Measurements from ENCODE around the gene SLCO4A1.
A peak's percentile ranks its signal among the peaks of the same experiment; 100 is the strongest.

The SLCO4A1 gene

DNA sequence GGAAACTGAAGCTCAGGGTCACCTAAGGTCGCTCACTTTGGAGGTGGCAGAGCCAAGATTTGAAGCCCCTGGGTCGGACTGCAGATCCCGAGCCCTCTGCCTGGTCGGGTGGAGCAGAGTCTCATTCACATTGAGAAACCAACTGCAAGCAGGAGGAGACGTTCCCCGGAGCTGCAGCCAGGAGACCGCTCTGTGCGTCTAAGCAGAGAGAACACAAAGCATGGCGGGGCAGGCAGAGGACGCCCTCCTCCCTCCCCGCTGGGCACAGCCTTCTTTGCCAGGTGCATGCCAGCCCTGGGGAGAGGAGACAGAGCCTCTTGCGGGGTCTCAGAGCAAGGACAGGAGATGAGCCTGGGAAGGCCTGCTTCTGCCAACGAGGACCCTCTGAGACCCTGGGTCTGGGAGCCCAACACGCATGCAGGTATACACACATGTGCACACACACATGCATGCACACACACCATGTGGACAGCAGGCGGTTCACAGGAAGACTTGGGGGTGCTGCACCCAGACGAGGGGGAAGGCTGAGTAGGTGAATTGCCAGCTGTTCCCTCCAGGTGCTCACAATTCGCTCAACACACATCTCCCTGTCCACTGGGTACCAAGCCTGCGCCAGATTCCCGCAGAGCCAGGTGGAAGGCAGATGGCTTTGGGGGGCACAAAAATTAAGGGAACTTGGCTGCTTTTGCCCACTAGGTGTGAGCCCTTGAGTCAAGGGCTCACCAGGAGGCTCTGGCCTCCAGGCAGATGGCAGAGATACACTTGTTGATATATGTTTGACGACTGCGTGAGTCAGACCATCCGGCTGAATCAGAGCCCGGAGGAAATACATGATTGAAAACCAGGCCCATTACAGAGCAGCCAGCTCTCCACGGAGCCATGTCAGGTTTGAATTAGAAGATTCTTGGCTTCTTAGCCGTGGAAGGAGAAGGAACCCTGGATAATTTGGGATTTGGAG, 60.9 kb downstream of the SLCO4A1 start:
- peak; percentile 85 to 92 for DNase-seq

DNA sequence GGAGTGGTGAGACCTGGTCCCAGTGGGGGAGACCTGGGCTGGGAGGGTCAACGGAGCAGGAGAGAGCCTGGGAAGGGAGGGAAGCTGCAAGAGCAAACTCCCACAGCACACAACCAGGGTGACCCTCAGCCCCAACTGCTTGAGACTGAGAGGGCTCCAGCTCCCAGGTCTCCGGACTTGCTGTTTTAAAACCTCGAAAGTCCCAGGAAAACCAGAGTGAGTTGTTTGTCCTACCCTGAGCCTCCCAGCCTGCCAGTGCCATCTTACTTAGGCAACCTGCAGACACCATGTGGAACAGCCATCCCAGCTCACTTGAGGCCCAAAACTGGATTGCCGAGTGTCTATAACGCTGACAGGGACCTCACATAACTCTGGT, 61.5 kb downstream of the SLCO4A1 start:
- no peak for DNase-seq

DNA sequence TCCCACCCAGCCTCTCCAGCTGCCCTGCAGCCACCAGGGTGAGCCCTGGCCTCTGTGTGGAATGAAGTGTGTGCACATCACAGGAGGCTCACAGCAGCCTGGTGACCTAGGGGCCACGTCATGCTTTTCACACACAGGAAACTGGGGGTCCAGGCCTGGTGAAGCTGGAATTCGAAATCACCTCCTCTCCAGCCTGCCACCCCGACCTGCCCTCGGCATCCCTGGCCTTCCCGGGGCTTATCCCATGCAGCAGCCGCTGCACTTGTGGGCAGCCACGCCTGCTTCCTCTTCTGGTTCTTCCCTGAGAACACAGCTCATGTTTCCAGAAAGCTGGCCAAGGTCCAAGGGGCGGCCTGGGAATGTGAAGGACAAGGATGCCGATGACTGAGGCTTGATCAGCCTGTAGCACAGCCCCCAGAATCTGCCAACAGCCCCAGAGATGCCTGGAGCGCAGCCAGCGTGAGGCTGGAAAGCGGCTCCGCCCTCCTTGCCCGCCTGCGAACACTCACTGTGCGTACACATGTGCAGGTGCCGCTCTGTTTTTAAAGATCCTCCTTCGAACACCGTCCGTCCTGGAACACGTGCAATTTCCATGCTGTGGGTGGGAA, 62.1 kb downstream of the SLCO4A1 start:
- peak; percentile 91 to 95 for DNase-seq

DNA sequence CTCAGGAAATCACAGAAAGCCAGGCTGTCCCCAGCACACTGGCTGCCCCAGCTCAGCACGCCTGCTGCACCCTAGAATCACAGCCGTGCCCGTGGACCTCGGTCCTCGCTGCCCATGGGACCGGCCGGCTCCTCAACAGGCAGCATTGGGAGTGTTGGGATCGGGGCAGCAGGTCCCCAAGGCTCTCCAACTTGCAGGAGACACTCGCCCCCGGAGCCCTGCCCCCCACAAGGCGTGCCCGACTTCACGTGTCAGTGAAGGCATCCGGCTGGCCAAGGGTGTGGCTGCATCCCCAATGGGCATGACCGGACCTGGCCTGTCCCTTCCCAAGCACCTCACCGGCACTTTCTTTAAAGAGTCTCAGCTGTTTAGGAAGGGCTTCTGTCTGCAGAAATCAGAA, 63.3 kb downstream of the SLCO4A1 start:
- DNase-seq = no peak

DNA sequence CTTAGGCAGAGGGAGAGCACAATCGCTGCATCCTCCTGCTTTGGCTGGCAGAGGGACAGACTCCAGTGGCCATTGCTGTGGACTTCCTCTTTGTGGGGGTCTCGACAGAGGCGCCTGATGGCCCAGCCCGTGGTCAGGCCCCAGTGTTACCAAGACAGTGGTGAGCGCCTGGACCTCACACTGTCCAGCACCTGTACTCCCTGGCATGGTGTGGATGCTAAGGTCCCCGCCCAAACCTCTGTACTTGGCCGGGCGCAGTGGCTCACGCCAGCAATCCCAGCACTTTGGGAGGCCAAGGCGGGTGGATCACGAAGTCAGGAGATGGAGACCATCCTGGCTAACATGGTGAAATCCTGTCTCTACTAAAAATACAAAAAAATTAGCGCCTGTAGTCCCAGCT, 64.0 kb downstream of the SLCO4A1 start:
- no peak for DNase-seq

DNA sequence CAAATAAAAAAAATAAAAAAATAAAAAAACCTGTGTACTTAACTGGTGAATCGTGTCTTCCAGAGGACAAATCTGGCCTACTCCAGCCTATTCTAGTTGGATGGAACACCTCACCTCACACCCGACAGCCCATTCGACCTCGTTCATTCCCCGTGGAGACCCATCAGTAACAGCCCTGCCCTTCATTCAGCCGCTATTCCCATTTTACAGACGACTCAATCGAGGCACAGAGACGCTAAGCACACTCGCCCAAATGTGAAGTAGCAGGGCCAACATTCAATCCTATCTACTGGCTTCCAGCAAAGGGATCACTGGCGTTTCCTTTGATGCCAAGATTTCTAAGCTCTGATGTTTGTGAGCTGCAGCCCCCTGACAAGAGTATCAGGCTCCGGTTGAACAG, 64.6 kb downstream of the SLCO4A1 start:
- DNase-seq = no peak

DNA sequence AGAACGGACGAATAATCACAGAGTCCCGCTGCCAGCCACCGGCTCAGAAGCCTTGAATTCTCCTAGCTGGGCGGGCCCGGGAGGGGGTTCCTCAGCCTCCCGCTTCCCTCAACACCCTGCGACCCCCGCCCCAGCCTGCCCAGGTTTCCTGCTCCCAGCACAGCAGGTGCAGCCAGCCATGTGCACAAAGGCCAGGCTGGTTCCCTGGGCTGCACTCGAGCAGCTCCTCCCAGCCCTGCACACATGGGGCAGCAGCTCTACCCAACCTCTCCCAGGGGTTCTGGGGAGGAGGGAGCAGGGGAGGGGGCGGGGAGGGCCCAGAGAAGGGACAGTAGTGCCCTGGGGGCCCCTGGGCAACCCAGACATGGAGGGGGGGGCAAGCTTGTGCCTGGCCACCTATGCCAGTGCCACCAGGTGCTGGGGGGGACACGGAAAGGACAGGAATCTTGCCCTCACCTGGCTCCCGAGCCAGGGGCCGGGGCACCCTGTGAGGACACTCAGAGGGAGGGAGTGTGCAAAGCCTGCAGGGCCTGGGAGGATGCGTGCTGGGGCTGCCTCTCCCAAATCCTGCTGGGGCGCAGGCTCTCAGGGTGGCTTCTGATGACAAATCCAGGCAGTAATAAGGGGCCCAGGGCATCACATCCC, 65.1 kb downstream of the SLCO4A1 start:
- DNase-seq = peak in 1 of 2 experiments; percentile 58

DNA sequence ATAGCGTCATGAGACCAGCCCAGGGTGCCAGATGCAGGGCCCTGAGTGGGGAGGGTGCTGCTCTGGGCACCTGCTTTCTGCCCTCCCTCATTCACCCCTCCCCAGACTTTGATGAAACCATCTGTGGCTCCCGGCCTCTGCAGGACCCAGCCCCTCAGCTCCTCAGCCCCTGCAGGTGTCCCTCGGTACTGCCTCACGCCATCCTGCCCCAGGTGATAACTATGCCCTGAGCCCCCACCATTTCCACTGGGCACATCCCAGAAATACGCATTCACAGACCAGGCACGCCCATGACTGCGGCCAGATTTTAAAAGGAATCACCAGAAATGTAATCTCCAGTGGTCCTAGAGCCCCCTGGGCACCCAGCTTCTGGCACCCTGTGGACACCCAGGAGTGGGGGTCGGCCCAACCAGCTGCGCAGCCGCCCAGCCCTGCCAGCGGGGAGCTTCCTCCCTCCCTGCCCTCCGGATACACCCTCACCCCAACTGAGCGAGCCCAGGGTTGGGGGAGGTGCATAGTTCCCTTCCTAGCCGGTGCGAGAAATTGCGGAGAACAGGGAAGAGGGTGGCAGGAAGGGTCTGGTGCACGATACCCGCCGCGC, 65.7 kb downstream of the SLCO4A1 start:
- DNase-seq = peak; percentile 84 to 98

DNA sequence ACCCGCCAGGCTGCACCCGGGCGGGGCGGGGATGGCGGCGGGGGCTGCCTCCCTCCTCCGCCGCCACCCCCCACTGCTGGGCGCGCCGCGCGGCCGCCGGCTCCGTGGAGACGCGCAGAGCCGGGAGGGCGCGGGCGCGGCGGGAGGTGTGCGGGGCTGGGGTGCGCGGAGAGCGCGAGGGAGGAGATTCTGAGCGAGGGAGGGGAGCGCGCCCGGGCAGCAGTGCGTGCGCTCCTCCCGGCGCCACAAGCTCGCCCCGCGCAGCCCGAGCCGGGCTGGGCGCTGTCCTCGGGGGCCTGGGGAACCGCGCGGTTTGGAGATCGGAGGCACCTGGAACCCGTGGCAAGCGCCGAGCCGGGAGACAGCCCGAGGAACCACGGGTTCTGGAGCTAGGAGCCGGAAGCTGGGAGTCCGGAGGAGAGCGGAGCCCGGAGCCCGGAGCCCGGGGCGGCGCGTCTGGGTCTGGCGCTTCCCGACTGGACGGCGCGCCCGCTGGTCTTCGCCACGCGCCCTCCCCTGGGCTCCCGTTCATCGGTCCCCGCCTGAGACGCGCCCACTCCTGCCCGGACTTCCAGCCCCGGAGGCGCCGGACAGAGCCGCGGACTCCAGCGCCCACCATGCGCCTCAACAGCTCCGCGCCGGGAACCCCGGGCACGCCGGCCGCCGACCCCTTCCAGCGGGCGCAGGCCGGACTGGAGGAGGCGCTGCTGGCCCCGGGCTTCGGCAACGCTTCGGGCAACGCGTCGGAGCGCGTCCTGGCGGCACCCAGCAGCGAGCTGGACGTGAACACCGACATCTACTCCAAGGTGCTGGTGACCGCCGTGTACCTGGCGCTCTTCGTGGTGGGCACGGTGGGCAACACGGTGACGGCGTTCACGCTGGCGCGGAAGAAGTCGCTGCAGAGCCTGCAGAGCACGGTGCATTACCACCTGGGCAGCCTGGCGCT, 66.6 kb downstream of the SLCO4A1 start, which contains the start of gene NTSR1:
Gene NTSR1 (plus strand): TSS at position 246 of the 946 bp plus-strand sequence. CDS start 372 bp downstream, at position 618.
- DNase-seq = peak in 1 of 2 experiments; percentile 52

DNA sequence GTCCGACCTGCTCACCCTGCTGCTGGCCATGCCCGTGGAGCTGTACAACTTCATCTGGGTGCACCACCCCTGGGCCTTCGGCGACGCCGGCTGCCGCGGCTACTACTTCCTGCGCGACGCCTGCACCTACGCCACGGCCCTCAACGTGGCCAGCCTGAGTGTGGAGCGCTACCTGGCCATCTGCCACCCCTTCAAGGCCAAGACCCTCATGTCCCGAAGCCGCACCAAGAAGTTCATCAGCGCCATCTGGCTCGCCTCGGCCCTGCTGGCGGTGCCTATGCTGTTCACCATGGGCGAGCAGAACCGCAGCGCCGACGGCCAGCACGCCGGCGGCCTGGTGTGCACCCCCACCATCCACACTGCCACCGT, 67.2 kb downstream of the SLCO4A1 start:
- peak; percentile 74 to 86 for DNase-seq

DNA sequence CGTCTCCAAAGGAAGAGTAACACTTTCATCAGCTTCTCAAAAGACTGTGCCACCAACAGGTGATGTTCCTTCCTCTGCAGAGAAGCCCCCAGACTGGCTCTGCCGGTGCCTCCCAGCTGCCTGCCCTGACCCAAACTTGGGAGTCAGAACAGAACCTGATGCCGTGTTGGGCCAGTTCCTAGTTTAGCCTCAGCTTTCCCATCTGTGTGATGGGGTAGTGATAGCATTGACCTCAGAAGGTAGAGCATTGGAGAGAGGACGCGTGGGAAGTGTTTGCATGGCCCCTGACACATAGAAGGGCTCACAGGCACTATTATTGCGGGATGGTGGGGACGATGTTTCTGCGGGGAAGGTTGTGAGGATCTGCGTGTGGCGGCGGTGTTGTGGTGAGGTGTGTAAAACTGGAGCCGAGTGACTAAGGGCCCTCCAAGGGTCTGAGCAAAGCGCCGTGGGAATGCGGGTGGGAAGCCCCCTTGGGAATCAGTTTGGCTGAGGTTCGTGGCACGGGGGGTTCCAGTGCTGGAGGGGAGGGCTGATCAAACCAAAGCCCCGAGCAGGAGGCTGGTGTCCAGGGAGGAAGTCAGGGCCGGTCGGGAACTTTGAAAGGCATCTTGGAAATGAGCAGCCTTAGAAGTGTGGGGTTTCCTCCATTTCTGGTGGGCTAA, 68.0 kb downstream of the SLCO4A1 start:
- DNase-seq = no peak

DNA sequence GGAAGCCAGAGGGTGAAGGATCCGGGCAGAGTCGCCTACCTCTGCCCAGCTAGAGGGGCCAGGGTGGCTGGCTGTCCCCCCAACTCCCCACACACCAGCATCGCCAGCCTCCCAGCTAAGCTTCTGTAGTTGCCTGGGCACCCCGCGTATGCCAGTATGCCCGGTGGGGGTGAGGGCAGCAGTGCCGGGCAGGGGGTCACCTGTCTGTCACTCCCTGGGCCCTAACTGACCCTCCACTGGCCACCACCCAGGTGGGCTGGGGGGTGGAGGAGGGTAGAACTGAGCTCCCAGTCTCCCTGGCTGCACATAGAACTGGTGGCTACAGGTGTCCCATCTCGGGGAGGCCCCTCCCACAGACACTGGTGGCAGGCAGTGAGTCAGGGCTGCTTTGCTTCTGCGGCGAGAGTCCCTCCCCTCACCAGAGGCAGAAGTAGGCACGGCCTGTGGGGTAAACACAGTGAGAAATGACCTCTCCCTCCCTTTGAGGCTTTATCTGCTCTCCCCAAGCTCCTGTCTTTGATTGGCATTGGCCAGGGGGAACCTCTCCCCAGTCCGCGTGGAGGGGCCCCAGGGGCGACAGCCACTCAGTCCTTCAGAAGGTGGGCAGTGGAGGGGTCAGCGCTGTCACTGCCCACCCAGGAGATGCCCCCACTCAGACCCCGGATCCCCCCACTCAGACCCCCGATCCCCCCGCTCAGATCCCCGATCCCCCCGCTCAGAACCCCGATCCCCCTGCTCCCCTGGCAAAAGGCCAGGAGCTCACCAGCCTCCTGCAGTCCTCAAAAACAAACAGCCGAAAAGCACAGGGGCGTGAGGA, 68.8 kb downstream of the SLCO4A1 start:
- peak in 1 of 2 experiments; percentile 26 for DNase-seq

DNA sequence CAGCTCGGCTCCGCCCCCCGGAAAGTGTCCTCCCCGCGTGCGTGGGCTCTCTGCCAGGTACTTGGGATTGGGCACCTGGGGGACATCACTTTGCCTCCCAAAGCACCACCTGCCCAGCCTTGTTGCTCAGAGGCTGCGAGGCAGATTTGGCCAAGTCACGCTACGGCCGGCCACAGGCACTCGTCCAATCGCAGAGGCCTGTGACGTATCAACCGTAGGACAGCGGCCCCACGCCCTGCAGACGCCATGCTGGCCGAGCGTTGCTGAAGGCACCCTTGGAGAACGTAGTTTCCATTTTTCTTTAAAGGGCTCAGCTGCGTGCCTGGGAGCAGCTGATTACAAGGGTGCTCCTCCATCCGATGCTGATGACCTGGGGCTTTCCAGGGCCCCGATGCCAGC, 69.4 kb downstream of the SLCO4A1 start:
- peak; percentile 31 to 63 for DNase-seq

DNA sequence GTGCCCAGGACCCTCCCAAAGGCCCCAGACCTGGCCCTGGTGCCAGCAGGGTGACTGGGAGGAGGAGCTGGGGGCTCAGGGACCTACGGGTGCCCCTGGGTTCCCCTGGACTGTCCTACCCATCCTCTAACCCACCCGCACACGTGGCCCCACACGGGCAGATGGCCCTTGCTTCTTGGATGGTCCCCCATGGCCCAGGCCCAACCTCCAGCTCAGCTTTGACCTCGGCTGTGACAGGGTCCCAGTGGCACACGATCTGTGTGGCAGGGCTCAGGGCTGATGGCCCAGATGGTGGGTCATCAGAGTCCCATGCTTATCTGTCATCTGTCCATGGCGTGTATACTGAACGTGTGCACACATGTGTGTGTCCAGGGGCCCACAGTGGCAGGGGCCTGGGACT, 70.3 kb downstream of the SLCO4A1 start:
- no peak for DNase-seq

DNA sequence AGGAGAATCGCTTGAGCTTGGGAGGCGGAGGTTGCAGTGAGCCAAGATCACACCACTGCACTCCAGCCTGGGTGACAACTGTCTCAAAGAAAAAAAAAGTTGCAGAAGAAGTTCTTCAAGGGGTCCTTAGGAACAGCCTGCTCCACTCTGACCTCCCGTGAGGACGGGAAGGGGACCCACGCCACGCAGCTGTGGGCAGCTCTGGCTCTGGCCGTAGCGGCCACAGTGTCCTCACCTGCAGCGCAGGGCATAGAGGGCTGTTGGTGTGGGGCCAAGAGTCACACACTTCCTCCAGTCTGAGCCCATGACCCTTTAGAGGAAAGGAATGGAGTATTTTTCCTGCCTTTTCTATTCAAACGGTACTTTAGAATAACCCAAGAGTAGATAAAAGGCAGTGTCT, 71.7 kb downstream of the SLCO4A1 start:
- no peak for DNase-seq

DNA sequence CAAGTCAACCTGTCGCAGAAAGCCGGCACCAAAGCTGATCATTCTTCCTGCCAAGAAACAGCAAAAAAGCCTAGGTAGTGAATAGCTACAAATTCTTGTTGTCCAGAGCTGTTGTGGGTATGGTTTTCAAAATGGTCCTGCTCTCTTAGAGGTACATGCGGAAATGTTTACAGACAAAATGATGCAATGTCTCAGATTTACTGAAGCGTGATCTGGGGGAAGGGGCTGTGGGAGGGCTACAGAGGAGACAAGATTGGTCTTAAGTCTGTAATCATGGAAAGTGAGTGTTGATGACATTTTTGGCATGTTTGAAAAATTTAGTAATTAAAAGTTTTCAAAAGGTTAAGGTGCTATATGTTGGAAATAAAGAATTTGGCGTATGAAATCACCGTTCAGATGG, 72.5 kb downstream of the SLCO4A1 start:
- DNase-seq = no peak

DNA sequence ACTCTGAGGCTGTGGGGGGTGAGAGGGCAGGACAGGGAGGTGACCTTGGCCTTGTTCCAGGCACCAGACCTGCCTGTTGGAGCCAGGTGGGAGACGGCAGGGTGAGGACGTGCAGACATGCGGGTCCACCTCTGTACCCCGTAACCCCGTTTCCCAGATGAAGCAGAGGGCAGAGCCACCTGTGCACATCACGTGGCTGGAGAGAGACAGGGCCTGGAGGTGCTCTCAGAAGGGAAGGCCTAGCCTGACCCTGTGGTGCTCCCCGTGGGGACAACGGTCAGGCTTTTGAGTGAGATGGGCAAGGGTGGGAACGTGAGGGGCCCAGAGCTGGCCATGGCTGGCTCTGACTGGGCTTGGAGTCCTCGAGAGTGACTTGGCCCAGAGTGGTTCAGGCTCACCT, 72.9 kb downstream of the SLCO4A1 start:
- DNase-seq = no peak

DNA sequence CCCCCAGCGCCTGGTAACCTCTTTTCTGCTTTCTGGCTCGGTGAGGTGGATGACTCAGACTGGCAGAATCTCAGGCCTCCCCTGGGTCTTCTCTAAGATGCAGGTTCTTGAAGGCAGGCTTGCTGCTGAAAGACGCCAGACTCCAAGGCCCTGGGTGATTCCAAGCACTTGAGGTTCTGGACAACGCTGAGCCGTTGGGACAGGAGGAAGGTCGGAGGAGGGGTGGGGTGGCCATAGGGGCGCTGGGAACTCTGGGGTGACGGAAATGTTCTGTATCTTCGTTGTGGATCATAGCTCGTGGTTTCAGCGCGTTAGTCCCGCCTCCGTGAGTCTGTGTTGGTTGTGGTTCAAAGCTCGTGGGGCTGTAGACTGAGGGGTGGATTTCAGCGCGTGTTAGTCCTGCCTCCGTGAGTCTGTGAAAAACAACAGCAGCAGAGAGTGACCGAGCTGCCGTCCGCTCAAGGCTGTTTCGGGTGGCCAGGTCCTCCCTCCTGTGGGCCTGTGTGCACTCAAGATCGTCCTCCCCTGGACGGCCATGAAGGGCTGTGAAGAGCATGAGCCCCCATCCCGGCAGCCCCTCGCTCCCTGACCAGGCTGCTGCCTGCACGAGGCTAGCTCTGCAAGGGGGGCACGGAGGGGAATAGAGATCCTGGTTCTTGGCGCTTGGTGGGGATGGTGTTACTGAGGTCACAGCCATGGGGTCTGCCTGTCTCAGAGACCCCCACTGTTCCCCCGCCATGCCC, 74.1 kb downstream of the SLCO4A1 start:
- no peak for DNase-seq

DNA sequence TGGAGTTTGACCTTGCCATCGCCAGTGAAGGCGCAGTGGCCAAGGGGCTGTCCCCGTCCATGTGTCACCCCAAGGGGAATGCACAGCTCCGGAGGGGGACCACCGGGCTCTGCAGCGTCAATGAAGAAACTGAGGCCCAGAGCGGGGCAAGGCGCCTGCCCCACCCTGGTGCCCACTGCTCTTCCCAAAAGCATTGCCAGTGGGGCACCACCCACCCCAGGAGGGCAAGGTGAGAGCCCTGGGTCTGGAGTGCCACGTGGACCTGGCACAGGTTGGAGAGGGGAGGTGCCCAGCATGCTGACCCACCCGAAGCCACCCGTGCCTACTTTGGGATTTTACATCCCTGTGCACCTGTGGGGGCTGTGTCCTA, 74.6 kb downstream of the SLCO4A1 start:
- no peak for DNase-seq

DNA sequence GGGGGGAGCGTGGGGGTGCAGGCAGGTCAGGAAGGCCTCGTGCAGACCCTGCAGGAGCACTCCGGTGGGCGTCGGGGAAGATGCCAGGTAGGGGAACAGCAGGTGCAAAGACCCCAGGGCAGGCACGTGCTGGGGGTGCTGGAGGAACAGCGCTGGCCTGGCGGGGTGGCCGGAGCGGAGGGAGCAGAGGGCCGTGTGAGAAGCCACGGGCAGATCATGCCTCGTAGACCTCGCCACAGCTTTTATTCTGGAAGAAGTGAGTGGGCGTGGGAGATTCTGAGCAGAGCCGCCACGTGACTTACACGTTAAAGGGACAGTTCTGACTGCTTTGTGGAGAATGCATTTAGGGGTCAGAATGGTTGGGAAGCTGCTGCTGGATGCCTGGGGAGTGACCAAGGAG, 75.6 kb downstream of the SLCO4A1 start:
- no peak for DNase-seq

Data from NCI-H524 (cell line).